ENCODE measurements around the gene ATAD1.
"Not testable (repeated sequence)": the region's sequence is repeated elsewhere in the genome, so short reads cannot be mapped to it uniquely, and the experiment has no call there.

Gene ATAD1

GRCh38 chr10:87753995-87754866, 63.8 kb downstream of the ATAD1 start:
- DNase-seq (ENCODE audit: low read depth in 2 of 2): no peak

DNA sequence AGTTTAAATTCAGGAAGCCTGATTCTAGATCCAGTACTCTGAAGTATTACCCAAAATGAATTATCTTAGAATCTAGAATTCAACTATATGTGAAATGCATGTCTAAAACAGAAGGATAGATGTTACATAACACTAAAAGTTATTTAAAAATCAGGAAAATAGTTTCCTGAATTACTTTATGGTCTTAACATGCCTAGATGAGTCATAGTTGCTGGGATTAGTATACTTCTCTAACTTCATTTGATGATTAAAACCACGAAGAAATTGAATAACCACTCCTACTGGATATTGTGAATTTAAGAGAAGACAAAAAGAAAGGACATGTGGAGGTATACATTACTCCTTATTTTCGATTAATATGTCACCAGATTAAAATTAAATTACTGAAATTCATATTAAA, 65.5 kb downstream of the ATAD1 start:
- no peak for DNase-seq (ENCODE audit: low read depth in 2 of 2)

DNA sequence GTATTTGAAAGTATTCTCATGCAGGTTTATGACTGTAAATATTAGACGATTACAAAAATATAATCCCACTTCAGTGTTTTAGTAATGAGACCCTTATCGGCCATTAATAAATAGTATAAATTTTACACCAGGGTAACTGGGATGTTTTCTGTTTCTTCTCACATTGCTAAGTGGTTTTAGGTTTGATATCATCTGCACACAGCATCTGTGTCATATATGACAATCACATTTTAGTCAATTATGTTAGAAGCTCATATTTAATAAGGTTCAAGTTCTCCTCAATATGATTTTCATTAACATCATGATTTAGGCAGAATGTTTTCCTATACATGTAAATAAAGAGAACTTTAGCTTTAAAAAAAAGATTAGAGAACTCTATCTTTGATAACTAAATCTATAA, 66.8 kb downstream of the ATAD1 start:
- DNase-seq (ENCODE audit: low read depth in 2 of 2): no peak

- DNase-seq (ENCODE audit: low read depth in 2 of 2): no peak
These were observed 67.2 kb downstream of the ATAD1 start for GRCh38 chr10:87750817-87751216.

GRCh38 chr10:87750001-87750671, 67.9 kb downstream of the ATAD1 start:
- no peak for DNase-seq (ENCODE audit: low read depth in 2 of 2)

DNA sequence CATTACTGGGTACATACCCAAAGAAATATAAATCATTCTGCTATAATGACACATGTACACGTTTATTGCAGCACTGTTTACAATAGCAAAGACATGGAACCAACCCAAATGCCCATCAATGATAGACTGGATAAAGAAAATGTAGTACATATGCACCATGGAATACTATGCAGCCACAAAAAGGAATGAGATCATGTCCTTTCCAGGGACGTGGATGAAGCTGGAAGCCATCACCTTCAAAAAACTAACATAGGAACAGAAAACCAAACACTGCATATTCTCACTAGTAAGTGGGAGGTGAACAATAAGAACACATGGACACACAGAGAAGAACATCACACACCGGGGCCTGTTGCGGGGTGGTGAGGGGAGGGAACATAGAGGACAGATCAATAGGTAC, 69.8 kb downstream of the ATAD1 start:
- not testable (repeated sequence) for DNase-seq (ENCODE audit: low read depth in 2 of 2)

GRCh38 chr10:87746911-87747310, 71.1 kb downstream of the ATAD1 start:
- DNase-seq (ENCODE audit: low read depth in 2 of 2): no peak

- no peak for DNase-seq (ENCODE audit: low read depth in 2 of 2)
These were observed 73.4 kb downstream of the ATAD1 start for GRCh38 chr10:87744606-87745005.

DNA sequence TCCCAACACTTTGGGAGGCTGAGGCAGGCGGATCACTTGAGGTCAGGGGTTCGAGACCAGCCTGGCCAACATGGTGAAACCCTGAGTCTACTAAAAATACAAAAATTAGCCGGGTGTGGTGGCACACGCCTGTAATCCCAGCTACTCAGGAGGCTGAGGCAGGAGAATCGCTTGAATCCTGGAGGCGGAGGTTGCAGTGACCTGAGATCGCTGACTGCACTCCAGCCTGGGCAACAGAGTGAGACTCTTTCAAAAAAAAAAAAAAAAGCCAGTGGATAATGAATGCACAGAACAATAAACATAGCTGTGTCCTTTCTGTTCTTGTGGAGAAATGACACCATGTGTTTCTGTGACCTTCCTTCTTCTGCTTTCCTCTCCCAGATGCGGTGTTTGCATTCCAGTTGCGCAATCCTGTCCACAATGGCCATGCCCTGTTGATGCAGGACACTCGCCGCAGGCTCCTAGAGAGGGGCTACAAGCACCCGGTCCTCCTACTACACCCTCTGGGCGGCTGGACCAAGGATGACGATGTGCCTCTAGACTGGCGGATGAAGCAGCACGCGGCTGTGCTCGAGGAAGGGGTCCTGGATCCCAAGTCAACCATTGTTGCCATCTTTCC, 74.9 kb downstream of the ATAD1 start:
- not testable (repeated sequence) for DNase-seq (ENCODE audit: low read depth in 2 of 2)

GRCh38 chr10:87740254-87740655, 77.8 kb downstream of the ATAD1 start:
- no peak for DNase-seq (ENCODE audit: low read depth in 2 of 2)

GRCh38 chr10:87739703-87740102, 78.3 kb downstream of the ATAD1 start:
- DNase-seq (ENCODE audit: low read depth in 2 of 2): no peak

DNA sequence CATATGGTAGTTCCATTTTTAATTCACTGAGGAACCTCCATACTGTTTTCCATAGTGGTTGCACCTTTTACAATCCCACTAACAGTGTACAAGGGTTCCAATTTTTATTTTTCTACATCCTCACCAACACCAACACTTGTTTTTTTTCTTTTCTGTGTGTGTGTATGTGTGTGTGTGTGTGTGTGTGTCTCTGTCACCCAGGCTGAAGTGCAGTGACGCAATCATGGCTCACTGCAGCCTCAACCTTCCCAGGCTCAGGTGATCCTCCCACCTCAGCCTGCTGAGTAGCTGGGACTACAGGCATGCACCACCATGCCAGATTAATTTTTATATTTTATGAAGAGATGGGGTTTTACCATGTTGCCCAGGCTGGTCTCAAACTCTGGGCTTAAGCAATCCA, 79.8 kb downstream of the ATAD1 start:
- not testable (repeated sequence) for DNase-seq (ENCODE audit: low read depth in 2 of 2)

GRCh38 chr10:87734987-87735827, 82.8 kb downstream of the ATAD1 start:
- no peak for DNase-seq (ENCODE audit: low read depth in 2 of 2)

DNA sequence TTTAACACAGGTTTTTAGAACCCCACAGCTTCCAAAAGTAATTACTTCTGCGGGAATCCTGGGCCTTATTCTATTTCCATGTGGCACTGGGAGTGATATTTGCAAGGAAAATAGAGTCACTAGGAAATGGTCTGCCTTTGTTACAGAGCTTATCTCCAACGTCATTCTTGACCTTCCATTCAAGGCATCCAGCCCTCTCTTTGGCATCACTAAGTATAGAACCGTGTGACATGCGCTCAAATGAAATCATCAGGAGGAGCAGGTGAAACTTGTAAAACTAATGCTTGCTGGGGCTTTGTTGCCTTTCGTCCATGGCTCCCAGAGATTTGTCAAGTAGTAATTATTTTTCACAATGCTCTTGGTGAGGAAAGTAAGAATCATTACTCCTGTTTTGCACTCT, 84.9 kb downstream of the ATAD1 start:
- no peak for DNase-seq (ENCODE audit: low read depth in 2 of 2)

GRCh38 chr10:87729940-87730339, 88.1 kb downstream of the ATAD1 start:
- no peak for DNase-seq (ENCODE audit: low read depth in 2 of 2)

- DNase-seq (ENCODE audit: low read depth in 2 of 2): no peak
These were observed 93.2 kb downstream of the ATAD1 start for GRCh38 chr10:87724789-87725188.

DNA sequence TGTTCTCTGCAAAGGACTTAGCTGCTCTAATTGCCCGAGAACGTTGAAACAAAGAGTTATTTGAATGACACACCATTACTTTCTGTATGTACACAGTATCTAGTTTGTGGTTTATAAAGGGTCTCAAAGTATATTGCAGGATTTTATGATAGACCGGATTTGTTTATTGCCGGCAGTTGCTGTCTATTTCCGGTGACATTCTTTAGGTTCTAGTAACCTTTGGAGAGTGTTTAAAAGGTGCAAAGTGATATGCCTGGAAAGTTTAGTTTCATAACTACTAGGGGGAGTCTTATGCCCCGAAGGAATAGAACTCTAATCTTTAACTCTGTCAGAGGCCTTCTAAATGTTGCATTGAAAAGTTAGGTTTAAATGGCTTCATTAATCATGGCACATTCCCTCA, 94.5 kb downstream of the ATAD1 start:
- no peak for DNase-seq (ENCODE audit: low read depth in 2 of 2)

- no peak for DNase-seq (ENCODE audit: low read depth in 2 of 2)
These were observed 95.3 kb downstream of the ATAD1 start for GRCh38 chr10:87722716-87723115.

GRCh38 chr10:87721781-87722180, 96.2 kb downstream of the ATAD1 start:
- DNase-seq (ENCODE audit: low read depth in 2 of 2): no peak

DNA sequence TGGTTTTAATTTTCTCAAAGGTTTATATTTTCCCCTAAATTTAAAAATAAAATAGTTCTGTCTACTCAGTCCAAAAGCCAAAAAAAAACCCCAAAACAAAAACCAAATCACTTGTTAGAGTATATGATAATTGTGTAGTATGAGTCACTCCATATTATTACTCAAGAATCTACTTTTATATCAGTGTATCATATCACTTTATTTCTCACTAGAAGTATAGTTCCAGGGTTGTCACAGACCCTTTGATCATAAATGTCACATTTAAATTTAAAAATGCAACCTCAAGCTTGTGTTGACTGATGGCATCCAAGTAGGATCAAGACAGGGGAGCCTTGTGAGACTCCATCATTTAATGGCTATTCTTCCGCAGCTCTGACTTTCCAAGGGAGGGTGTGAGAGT, 97.4 kb downstream of the ATAD1 start:
- no peak for DNase-seq (ENCODE audit: low read depth in 2 of 2)

- no peak for DNase-seq (ENCODE audit: low read depth in 2 of 2)
These were observed 101.7 kb downstream of the ATAD1 start for GRCh38 chr10:87716348-87716670.
